Panc1 (cell line): ENCODE results near the gene SV2C. TPM values are rescaled to one million over a fixed set of nuclear protein-coding genes. Genes with fewer than 3 reads are reported as not detected.
"Not testable (repeated sequence)": the region's sequence is repeated elsewhere in the genome, so short reads cannot be mapped to it uniquely, and the experiment has no call there.

Experiments
- ATAC-seq: fragments of 200-7000 bp; cut with Tn5 transposase; 2 replicates; pipeline ENCODE4 v1.9.1; 2020; ENCODE audit warnings: mild to moderate bottlenecking, moderate library complexity
- BruUV-seq: library from RNA; stranded (reverse); fragments of 400-500 nt; replicated peaks from 2 replicates; lab custom pipeline; 2021; lab: Mats Ljungman, UMichigan
- CTCF ChIA-PET: fragments of 300-600 bp; sonication (Branson Sonifier 250); formaldehyde crosslinking; loops from one replicate; lab custom pipeline; 2022; ENCODE audit warnings: antibody characterized with exemption; lab: Charles Lee
- POLR2A ChIA-PET: fragments of 300-600 bp; sonication (Branson Sonifier 250); formaldehyde crosslinking; loops from one replicate; lab custom pipeline; 2022; ENCODE audit warnings: antibody characterized with exemption; lab: Charles Lee
- DNase-seq: peaks from one replicate; pipeline ENCODE4 v3.0.0-alpha.2; 2010; ENCODE audit warnings: low read depth, low spot score
- H3K27ac ChIP-seq: 2 replicates; pipeline ENCODE4 v1.5.1; 2011; ENCODE audit warnings: mild to moderate bottlenecking, low read length, inconsistent platforms
- H3K27me3 ChIP-seq: fragments of 200-500 bp; sonication (Bioruptor generic); 2 replicates; pipeline ENCODE4 v1.6.0; 2014; ENCODE audit warnings: low read length, inconsistent platforms; ENCODE audit not compliant: control insufficient read depth, insufficient read depth
- H3K36me3 ChIP-seq: fragments of 200-500 bp; sonication (Bioruptor generic); 2 replicates; pipeline ENCODE4 v1.5.1; 2014; ENCODE audit warnings: inconsistent platforms, mild to moderate bottlenecking, low read length, moderate library complexity; ENCODE audit not compliant: control insufficient read depth, insufficient read depth
- H3K4me1 ChIP-seq: 2 replicates; pipeline ENCODE4 v1.5.1; 2011; ENCODE audit warnings: inconsistent platforms, mild to moderate bottlenecking, low read length, moderate library complexity; ENCODE audit not compliant: control insufficient read depth, insufficient read depth
- H3K4me3 ChIP-seq, 2 experiments: 2 replicates each; pipeline ENCODE4 v1.5.1; 2011 to 2012; ENCODE audit warnings: low read depth in 2 of 2, low read length in 2 of 2, mild to moderate bottlenecking in 2 of 2, inconsistent platforms in 1 of 2, moderate library complexity in 1 of 2
- H3K9me3 ChIP-seq: fragments of 200-500 bp; sonication (Bioruptor generic); 2 replicates; pipeline ENCODE4 v1.5.1; 2014; ENCODE audit warnings: low read depth, mild to moderate bottlenecking, inconsistent platforms, low read length, moderate library complexity; ENCODE audit not compliant: control insufficient read depth, insufficient read depth
- POLR2AphosphoS5 ChIP-seq: IDR thresholded peaks from 2 replicates; pipeline ENCODE4 v1.6.1; 2012; ENCODE audit warnings: mild to moderate bottlenecking, low read depth, low read length, moderate library complexity
- SIN3A ChIP-seq: IDR thresholded peaks from 2 replicates; pipeline ENCODE4 v1.6.1; 2012; ENCODE audit warnings: low read depth, mild to moderate bottlenecking, low read length, moderate library complexity, borderline replicate concordance; ENCODE audit not compliant: insufficient read depth
- TCF7L2 ChIP-seq: IDR thresholded peaks from 2 replicates; pipeline ENCODE4 v1.6.1; 2011; ENCODE audit warnings: mild to moderate bottlenecking, low read depth, low read length, inconsistent platforms
- in situ Hi-C: cut with HindIII; loops from 2 replicates; pipeline ENCODE4 v1.10.0; 2016; ENCODE audit warnings: low sequenced_read_pairs, low pct_unique_long_range_greater_than_20kb
- intact Hi-C: fragments of 100-400 bp; cut with micrococcal nuclease; formaldehyde crosslinking; loops from one replicate; pipeline ENCODE4 v1.10.0; 2022; ENCODE audit not compliant: unreplicated experiment
- total RNA-seq: library from RNA; stranded (reverse); gene quantifications from one replicate; pipeline ENCODE4 v1.2.1, GENCODE V29; 2021; ENCODE audit not compliant: unreplicated experiment
- TF ChIP-seq, protein P1 (sequence below): fragments of 450-650 bp; IDR thresholded peaks from 2 replicates; pipeline ENCODE4 v1.5.1; 2017; ENCODE audit warnings: mild to moderate bottlenecking
- TF ChIP-seq, protein P2 (sequence below), 2 experiments: IDR thresholded peaks; 2 replicates each; pipeline ENCODE4 v1.6.1; 2011 to 2012; ENCODE audit warnings: low read depth in 2 of 2, control low read depth in 1 of 2, low read length in 1 of 2, mild to moderate bottlenecking in 1 of 2, moderate library complexity in 1 of 2; ENCODE audit not compliant: insufficient read depth in 1 of 2

Gene SV2C
- total RNA-seq, 1 experiment from 2014 or later = not detected

DNA sequence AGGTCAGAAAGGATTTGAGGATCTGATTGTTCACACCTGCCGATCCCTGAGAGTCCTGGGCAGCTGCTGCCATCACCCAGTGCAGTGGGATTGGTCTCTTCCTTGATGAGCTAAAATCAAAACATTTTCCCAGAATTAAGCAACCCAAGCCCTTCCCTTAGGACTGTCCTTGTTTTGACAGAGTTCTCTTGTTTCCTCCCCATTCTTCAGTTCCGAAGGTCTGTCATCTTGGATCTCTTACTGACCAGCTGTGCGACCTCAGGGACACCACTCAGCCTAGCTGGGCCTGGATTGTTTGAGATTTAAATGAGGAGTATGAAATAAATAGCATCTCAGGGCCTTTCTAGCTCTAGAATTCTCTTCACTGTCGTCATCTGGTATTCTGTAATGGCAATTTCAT, 229.6 kb downstream of the SV2C start:
- no peaks in the 10 kb centered on the region for H3K4me1 ChIP-seq
- POLR2A ChIA-PET = interaction anchor here (0.6 kb wide), 1 partner anchor 16 kb away, joined by 7 read pairs; no protein-coding TSS in a partner anchor
- H3K4me3 ChIP-seq = no peak overlapping the region
- in situ Hi-C loops = no loop called here
- ATAC-seq = no peak
- intact Hi-C loops = no loop called here
- H3K27ac ChIP-seq = no peak overlapping the region
- H3K9me3 ChIP-seq = no peaks in the 10 kb centered on the region
- H3K36me3 ChIP-seq = no peaks in the 10 kb centered on the region
- no TSS peak for BruUV-seq
- no peak for TF ChIP-seq POLR2AphosphoS5
- peaks cover 9% of the 10 kb centered on the region; the same call in 1 of the 2 replicates for H3K27me3 ChIP-seq
- CTCF ChIA-PET = no interaction called here
- DNase-seq = no peak

DNA sequence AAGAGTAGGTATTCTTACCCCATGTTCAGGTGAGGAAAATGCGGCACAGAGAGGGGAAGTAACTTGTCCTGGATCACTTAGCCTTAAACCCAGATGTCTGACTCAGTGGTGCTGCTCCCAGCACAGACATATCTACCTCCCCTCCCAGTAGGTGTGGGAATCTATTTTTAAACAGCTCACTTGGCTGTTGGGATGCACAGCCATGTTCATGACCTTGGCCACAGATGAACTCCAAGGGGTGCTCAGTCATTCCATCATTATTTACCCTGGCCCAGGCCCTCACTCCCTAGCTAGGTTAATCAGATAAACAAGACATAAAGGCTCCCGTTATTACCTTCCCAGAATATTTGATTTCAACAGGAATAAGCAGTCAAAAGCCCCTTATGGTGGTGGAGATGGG, 231.5 kb downstream of the SV2C start:
- ATAC-seq (no peak), DNase-seq (no peak)
- POLR2A ChIA-PET = no interaction called here
- H3K4me1 ChIP-seq = no peaks in the 10 kb centered on the region
- H3K9me3 ChIP-seq = no peaks in the 10 kb centered on the region
- CTCF ChIA-PET = no interaction called here
- in situ Hi-C loops = no loop called here
- intact Hi-C loops = no loop called here
- H3K4me3 ChIP-seq = no peak overlapping the region
- no peak overlapping the region for H3K27ac ChIP-seq
- no peak for TF ChIP-seq POLR2AphosphoS5
- TF ChIP-seq, protein P1, sequence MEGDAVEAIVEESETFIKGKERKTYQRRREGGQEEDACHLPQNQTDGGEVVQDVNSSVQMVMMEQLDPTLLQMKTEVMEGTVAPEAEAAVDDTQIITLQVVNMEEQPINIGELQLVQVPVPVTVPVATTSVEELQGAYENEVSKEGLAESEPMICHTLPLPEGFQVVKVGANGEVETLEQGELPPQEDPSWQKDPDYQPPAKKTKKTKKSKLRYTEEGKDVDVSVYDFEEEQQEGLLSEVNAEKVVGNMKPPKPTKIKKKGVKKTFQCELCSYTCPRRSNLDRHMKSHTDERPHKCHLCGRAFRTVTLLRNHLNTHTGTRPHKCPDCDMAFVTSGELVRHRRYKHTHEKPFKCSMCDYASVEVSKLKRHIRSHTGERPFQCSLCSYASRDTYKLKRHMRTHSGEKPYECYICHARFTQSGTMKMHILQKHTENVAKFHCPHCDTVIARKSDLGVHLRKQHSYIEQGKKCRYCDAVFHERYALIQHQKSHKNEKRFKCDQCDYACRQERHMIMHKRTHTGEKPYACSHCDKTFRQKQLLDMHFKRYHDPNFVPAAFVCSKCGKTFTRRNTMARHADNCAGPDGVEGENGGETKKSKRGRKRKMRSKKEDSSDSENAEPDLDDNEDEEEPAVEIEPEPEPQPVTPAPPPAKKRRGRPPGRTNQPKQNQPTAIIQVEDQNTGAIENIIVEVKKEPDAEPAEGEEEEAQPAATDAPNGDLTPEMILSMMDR = no peak
- no peak for TF ChIP-seq TCF7L2
- TF ChIP-seq, protein P2, sequence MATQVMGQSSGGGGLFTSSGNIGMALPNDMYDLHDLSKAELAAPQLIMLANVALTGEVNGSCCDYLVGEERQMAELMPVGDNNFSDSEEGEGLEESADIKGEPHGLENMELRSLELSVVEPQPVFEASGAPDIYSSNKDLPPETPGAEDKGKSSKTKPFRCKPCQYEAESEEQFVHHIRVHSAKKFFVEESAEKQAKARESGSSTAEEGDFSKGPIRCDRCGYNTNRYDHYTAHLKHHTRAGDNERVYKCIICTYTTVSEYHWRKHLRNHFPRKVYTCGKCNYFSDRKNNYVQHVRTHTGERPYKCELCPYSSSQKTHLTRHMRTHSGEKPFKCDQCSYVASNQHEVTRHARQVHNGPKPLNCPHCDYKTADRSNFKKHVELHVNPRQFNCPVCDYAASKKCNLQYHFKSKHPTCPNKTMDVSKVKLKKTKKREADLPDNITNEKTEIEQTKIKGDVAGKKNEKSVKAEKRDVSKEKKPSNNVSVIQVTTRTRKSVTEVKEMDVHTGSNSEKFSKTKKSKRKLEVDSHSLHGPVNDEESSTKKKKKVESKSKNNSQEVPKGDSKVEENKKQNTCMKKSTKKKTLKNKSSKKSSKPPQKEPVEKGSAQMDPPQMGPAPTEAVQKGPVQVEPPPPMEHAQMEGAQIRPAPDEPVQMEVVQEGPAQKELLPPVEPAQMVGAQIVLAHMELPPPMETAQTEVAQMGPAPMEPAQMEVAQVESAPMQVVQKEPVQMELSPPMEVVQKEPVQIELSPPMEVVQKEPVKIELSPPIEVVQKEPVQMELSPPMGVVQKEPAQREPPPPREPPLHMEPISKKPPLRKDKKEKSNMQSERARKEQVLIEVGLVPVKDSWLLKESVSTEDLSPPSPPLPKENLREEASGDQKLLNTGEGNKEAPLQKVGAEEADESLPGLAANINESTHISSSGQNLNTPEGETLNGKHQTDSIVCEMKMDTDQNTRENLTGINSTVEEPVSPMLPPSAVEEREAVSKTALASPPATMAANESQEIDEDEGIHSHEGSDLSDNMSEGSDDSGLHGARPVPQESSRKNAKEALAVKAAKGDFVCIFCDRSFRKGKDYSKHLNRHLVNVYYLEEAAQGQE (IDR thresholded peaks at IDR 0.05; ENCODE audit: insufficient read depth in 1 of 2, low read depth in 2 of 2, low read length in 1 of 2) = no peak
- no peak for TF ChIP-seq SIN3A
- H3K27me3 ChIP-seq = 0 out of 2 replicates have a peak, but pooled peaks cover 5% of the 10 kb centered on the region
- H3K36me3 ChIP-seq = no peaks in the 10 kb centered on the region
- BruUV-seq = no TSS peak

DNA sequence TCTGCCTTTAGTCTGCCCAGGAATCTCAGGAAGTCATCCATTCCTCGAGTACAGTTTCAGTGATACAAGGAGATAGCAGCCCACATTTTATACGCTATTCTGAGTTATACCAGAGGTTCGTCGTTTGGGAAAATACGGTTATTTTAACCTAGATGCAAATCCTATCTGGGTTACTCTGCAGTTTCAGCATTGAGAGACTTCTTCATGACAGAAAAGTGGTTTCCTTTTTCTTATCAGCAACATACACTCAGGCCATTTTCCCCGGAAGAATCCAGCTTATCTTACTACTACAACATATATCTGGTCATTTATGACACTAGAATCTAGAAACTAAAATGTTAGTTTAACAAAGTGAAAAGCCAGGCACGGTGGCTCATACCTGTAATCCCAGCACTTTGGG, 236.5 kb downstream of the SV2C start:
- ChIA-PET CTCF (no interaction called here), POLR2A (no interaction called here)
- Histone ChIP-seq H3K36me3 (no peaks in the 10 kb centered on the region), H3K4me3 (no peak overlapping the region), H3K27ac (no peak overlapping the region), H3K9me3 (no peaks in the 10 kb centered on the region), H3K27me3 (0 out of 2 replicates have a peak, but pooled peaks cover 3% of the 10 kb centered on the region), H3K4me1 (no peaks in the 10 kb centered on the region)
- intact Hi-C loops (no loop called here), in situ Hi-C loops (no loop called here)
- DNase-seq = no peak
- ATAC-seq = no peak
- BruUV-seq = no TSS peak
- no peak for TF ChIP-seq SIN3A
- TF ChIP-seq TCF7L2 = no peak
- TF ChIP-seq, protein P2 (IDR thresholded peaks at IDR 0.05; ENCODE audit: insufficient read depth in 1 of 2, low read depth in 2 of 2, low read length in 1 of 2) = no peak
- TF ChIP-seq, protein P1 = no peak
- no peak for TF ChIP-seq POLR2AphosphoS5

DNA sequence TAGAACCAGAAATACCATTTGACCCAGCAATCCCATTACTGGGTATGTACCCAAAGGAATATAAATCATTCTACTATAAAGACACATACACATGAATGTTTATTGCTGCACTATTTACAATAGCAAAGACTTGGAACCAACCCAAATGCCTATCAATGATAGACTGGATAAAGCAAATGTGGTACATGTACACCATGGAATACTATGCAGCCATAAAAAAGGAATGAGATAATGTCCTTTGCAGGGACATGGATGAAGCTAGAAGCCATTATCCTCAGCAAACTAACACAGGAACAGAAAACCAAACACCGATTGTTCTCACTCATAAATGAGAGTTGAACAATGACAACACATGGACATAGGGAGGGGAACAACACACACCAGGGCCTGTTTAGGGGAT, 240.3 kb downstream of the SV2C start:
- POLR2A ChIA-PET, intact Hi-C loops, CTCF ChIA-PET, H3K4me1 ChIP-seq, H3K27ac ChIP-seq, H3K9me3 ChIP-seq, H3K27me3 ChIP-seq, H3K4me3 ChIP-seq, ATAC-seq, DNase-seq, in situ Hi-C loops, H3K36me3 ChIP-seq, BruUV-seq: not testable (repeated sequence)
